ENCODE measurements around the gene EHD2.
"Not testable (repeated sequence)": the region's sequence is repeated elsewhere in the genome, so short reads cannot be mapped to it uniquely, and the experiment has no call there.

EHD2 gene

GRCh38 chr19:47713046-47714021 lies at the start of gene EHD2:
EHD2 (plus strand) TSS chr19:47713422; CDS start chr19:47716613, 3,191 bp downstream.
- peak; percentile 41 for DNase-seq

GRCh38 chr19:47663435-47663910 lies 49.7 kb upstream of the EHD2 start:
- DNase-seq, result no peak

GRCh38 chr19:47663911-47664771 lies 49.1 kb upstream of the EHD2 start:
- DNase-seq, result no peak

GRCh38 chr19:47668556-47668955 lies 44.7 kb upstream of the EHD2 start:
- not testable (repeated sequence) for DNase-seq

- no peak for DNase-seq
Observed at GRCh38 chr19:47670736-47671135, 42.5 kb upstream of the EHD2 start.

- no peak for DNase-seq
Observed at GRCh38 chr19:47671499-47671898, 41.7 kb upstream of the EHD2 start.

- DNase-seq, result no peak
Observed at GRCh38 chr19:47673426-47673825, 39.8 kb upstream of the EHD2 start.

- DNase-seq, result no peak
Observed at GRCh38 chr19:47674548-47674947, 38.7 kb upstream of the EHD2 start.

GRCh38 chr19:47675271-47675670 lies 38.0 kb upstream of the EHD2 start:
- DNase-seq, result no peak

- no peak for DNase-seq
Observed at GRCh38 chr19:47675859-47676258, 37.4 kb upstream of the EHD2 start.

- no peak for DNase-seq
Observed at GRCh38 chr19:47676811-47677210, 36.4 kb upstream of the EHD2 start.

- DNase-seq, result no peak
Observed at GRCh38 chr19:47679251-47679900, 33.8 kb upstream of the EHD2 start.

GRCh38 chr19:47679922-47680857 lies 33.0 kb upstream of the EHD2 start:
- DNase-seq, result no peak

GRCh38 chr19:47680858-47681332 lies 32.3 kb upstream of the EHD2 start:
- DNase-seq, result no peak

GRCh38 chr19:47681388-47681787 lies 31.8 kb upstream of the EHD2 start:
- no peak for DNase-seq

- no peak for DNase-seq
Observed at GRCh38 chr19:47681936-47682335, 31.3 kb upstream of the EHD2 start.

GRCh38 chr19:47682939-47683338 lies 30.3 kb upstream of the EHD2 start:
- no peak for DNase-seq

GRCh38 chr19:47686679-47687450 lies 26.4 kb upstream of the EHD2 start:
- no peak for DNase-seq

- no peak for DNase-seq
Observed at GRCh38 chr19:47687906-47688305, 25.3 kb upstream of the EHD2 start.

GRCh38 chr19:47691090-47691489 lies 22.1 kb upstream of the EHD2 start:
- no peak for DNase-seq

- DNase-seq, result no peak
Observed at GRCh38 chr19:47691782-47692181, 21.4 kb upstream of the EHD2 start.

Measured in NCI-H1694 treated with DMSO at 0.1 percent for 48 hours (cell line).